IMR-90 (cell line): ENCODE data around the gene RGS5. TPM values are rescaled to one million over a fixed set of nuclear protein-coding genes. Genes with fewer than 3 reads are reported as not detected.

Source experiments
- ATAC-seq: fragments of 200-7000 bp; cut with Tn5 transposase; 2 replicates; pipeline ENCODE4 v1.9.1; 2020; ENCODE audit warnings: low read depth, mild to moderate bottlenecking, moderate library complexity
- BruUV-seq: library from RNA; stranded (reverse); fragments of 400-500 nt; replicated peaks from 2 replicates; lab custom pipeline; 2021; lab: Mats Ljungman, UMichigan
- CTCF ChIA-PET: fragments of 300-600 bp; formaldehyde crosslinking; extraction: SDS; loops from one replicate; lab custom pipeline; 2021; ENCODE audit warnings: antibody characterized with exemption; lab: Yijun Ruan, JAX
- POLR2A ChIA-PET: fragments of 300-600 bp; sonication (Branson Sonifier 250); formaldehyde crosslinking; loops from one replicate; lab custom pipeline; 2022; ENCODE audit warnings: antibody characterized with exemption; ENCODE audit not compliant: unreplicated experiment; lab: Charles Lee
- DNase-seq: peaks from one replicate; pipeline ENCODE4 v3.0.0; 2013
- H2AFZ ChIP-seq: replicated peaks from 2 replicates; pipeline ENCODE3; 2013; ENCODE audit warnings: low read length, mild to moderate bottlenecking; ENCODE audit not compliant: poor library complexity
- H2AK5ac ChIP-seq: 2 replicates; pipeline ENCODE4 v1.6.1; 2013; ENCODE audit warnings: low read depth, low read length, inconsistent platforms
- H2AK9ac ChIP-seq: replicated peaks from 2 replicates; pipeline ENCODE3; 2013; ENCODE audit warnings: mild to moderate bottlenecking, low read depth, low read length, moderate library complexity; ENCODE audit not compliant: poor library complexity
- H2BK120ac ChIP-seq: 2 replicates; pipeline ENCODE4 v1.6.1; 2013; ENCODE audit warnings: low read depth, low read length, inconsistent platforms
- H2BK15ac ChIP-seq: 3 replicates; pipeline ENCODE4 v1.6.1; 2013; ENCODE audit warnings: low read depth, low read length, inconsistent platforms
- H2BK20ac ChIP-seq: 2 replicates; pipeline ENCODE4 v1.6.1; 2013; ENCODE audit warnings: low read depth, mild to moderate bottlenecking, inconsistent platforms, low read length, moderate library complexity
- H2BK5ac ChIP-seq: 2 replicates; pipeline ENCODE4 v1.6.1; 2013; ENCODE audit warnings: mild to moderate bottlenecking, low read depth, low read length, inconsistent platforms; ENCODE audit not compliant: poor library complexity, severe bottlenecking
- H3K14ac ChIP-seq: replicated peaks from 2 replicates; pipeline ENCODE4 v1.6.1; 2013; ENCODE audit warnings: low read depth, low read length, inconsistent platforms
- H3K18ac ChIP-seq: 2 replicates; pipeline ENCODE4 v1.6.1; 2013; ENCODE audit warnings: low read depth, low read length, control low read depth
- H3K23ac ChIP-seq: 2 replicates; pipeline ENCODE4 v1.6.1; 2013; ENCODE audit warnings: low read depth, low read length, inconsistent platforms
- H3K27ac ChIP-seq: 2 replicates; pipeline ENCODE4 v1.5.1; 2013; ENCODE audit warnings: mild to moderate bottlenecking, control low read depth, low read length; ENCODE audit not compliant: insufficient read depth
- H3K27me3 ChIP-seq: 2 replicates; pipeline ENCODE4 v1.6.1; 2013; ENCODE audit warnings: low read length; ENCODE audit not compliant: control insufficient read depth, insufficient read depth
- H3K36me3 ChIP-seq: 2 replicates; pipeline ENCODE4 v1.6.1; 2013; ENCODE audit warnings: low read length, mixed read lengths; ENCODE audit not compliant: control insufficient read depth, insufficient read depth
- H3K4ac ChIP-seq: 2 replicates; pipeline ENCODE4 v1.6.1; 2013; ENCODE audit warnings: low read depth, low read length, inconsistent platforms
- H3K4me1 ChIP-seq: 2 replicates; pipeline ENCODE4 v1.6.1; 2013; ENCODE audit warnings: low read length, mixed read lengths; ENCODE audit not compliant: control insufficient read depth, insufficient read depth
- H3K4me2 ChIP-seq: 2 replicates; pipeline ENCODE4 v1.6.1; 2013; ENCODE audit warnings: low read depth, mild to moderate bottlenecking, control low read depth, low read length, moderate library complexity
- H3K4me3 ChIP-seq: 2 replicates; pipeline ENCODE4 v1.5.1; 2013; ENCODE audit warnings: low read depth, mild to moderate bottlenecking, control low read depth, low read length, moderate library complexity; ENCODE audit not compliant: insufficient read depth
- H3K56ac ChIP-seq: 2 replicates; pipeline ENCODE4 v1.6.1; 2013; ENCODE audit warnings: low read length, inconsistent platforms; ENCODE audit not compliant: insufficient read depth; ENCODE audit errors: extremely low read depth
- H3K79me1 ChIP-seq, 2 experiments: 2 replicates each; pipeline ENCODE4 v1.6.1; 2013; ENCODE audit warnings: low read length in 2 of 2, inconsistent platforms in 1 of 2, low read depth in 1 of 2
- H3K9ac ChIP-seq: 2 replicates; pipeline ENCODE4 v1.6.1; 2013; ENCODE audit warnings: low read depth, low read length, control low read depth
- H3K9me1 ChIP-seq: 2 replicates; pipeline ENCODE4 v1.6.1; 2013; ENCODE audit warnings: low read length, inconsistent platforms; ENCODE audit not compliant: insufficient read depth
- H3K9me3 ChIP-seq: 2 replicates; pipeline ENCODE4 v1.6.1; 2013; ENCODE audit warnings: low read length; ENCODE audit not compliant: control insufficient read depth, insufficient read depth
- H4K20me1 ChIP-seq: 2 replicates; pipeline ENCODE4 v1.6.1; 2013; ENCODE audit warnings: low read length, inconsistent platforms; ENCODE audit not compliant: insufficient read depth
- H4K5ac ChIP-seq: 2 replicates; pipeline ENCODE4 v1.6.1; 2013; ENCODE audit warnings: mild to moderate bottlenecking, low read depth, low read length, control low read depth
- H4K8ac ChIP-seq, 2 experiments: 2 replicates each; pipeline ENCODE4 v1.6.1; 2013; ENCODE audit warnings: low read depth in 2 of 2, low read length in 2 of 2, control low read depth in 1 of 2, inconsistent platforms in 1 of 2
- H4K91ac ChIP-seq: 2 replicates; pipeline ENCODE4 v1.6.1; 2013; ENCODE audit warnings: low read depth, low read length, inconsistent platforms; ENCODE audit not compliant: insufficient read depth
- CEBPB ChIP-seq: IDR thresholded peaks from 2 replicates; pipeline ENCODE4 v1.6.1; 2012; ENCODE audit warnings: low read depth, low read length, improper control_type of control experiment
- CHD1 ChIP-seq: IDR thresholded peaks from 2 replicates; pipeline ENCODE4 v1.6.1; 2012; ENCODE audit warnings: low read depth, low read length, improper control_type of control experiment
- CTCF ChIP-seq: conservative IDR thresholded peaks from 2 replicates; pipeline ENCODE4 v1.5.1; 2012; ENCODE audit warnings: mild to moderate bottlenecking, low read depth, low read length, improper control_type of control experiment
- ELK1 ChIP-seq: fragments of 150-350 bp; IDR thresholded peaks from 2 replicates; pipeline ENCODE4 v1.6.1; 2016; ENCODE audit warnings: low read depth, mild to moderate bottlenecking, low read length, moderate library complexity, borderline replicate concordance
- FOS ChIP-seq: fragments of 150-350 bp; IDR thresholded peaks from 2 replicates; pipeline ENCODE4 v1.6.1; 2016; ENCODE audit warnings: low read depth, low read length
- MAFK ChIP-seq: IDR thresholded peaks from 2 replicates; pipeline ENCODE4 v1.6.1; 2012; ENCODE audit warnings: low read depth, low read length, improper control_type of control experiment
- MAZ ChIP-seq: IDR thresholded peaks from 2 replicates; pipeline ENCODE4 v1.6.1; 2012; ENCODE audit warnings: low read depth, mild to moderate bottlenecking, low read length, improper control_type of control experiment, moderate library complexity, borderline replicate concordance
- MXI1 ChIP-seq: IDR thresholded peaks from 2 replicates; pipeline ENCODE4 v1.6.1; 2012; ENCODE audit warnings: low read depth, mild to moderate bottlenecking, low read length, moderate library complexity, borderline replicate concordance
- NFE2L2 ChIP-seq: fragments of 150-350 bp; IDR thresholded peaks from 2 replicates; pipeline ENCODE4 v1.6.1; 2016; ENCODE audit warnings: low read depth, mild to moderate bottlenecking, low read length
- RAD21 ChIP-seq: IDR thresholded peaks from 2 replicates; pipeline ENCODE4 v1.6.1; 2012; ENCODE audit warnings: low read length, improper control_type of control experiment
- RCOR1 ChIP-seq: IDR thresholded peaks from 2 replicates; pipeline ENCODE4 v1.6.1; 2012; ENCODE audit warnings: mild to moderate bottlenecking, low read length, improper control_type of control experiment; ENCODE audit not compliant: insufficient replicate concordance
- RFX5 ChIP-seq: IDR thresholded peaks from 2 replicates; pipeline ENCODE4 v1.8.0; 2012; ENCODE audit warnings: low read depth, mild to moderate bottlenecking, low read length, moderate library complexity
- SMC3 ChIP-seq: fragments of 150-350 bp; IDR thresholded peaks from 2 replicates; pipeline ENCODE4 v1.6.1; 2016; ENCODE audit warnings: low read depth, mild to moderate bottlenecking, antibody characterized with exemption, low read length, moderate library complexity
- WGBS, 2 experiments: methylation state at CpG; one replicate each; pipeline versions ENCODE4 v1.1.5 to v1.1.7; 2013; ENCODE audit warnings: missing lambda C conversion rate in 2 of 2; ENCODE audit not compliant: insufficient read length in 1 of 2; ENCODE audit errors: extremely low coverage in 2 of 2; 5-methylcytosine and 5-hydroxymethylcytosine counted together
- dilution Hi-C: fragments of 300-500 bp; cut with HindIII; formaldehyde crosslinking; loops from one replicate; pipeline ENCODE4 v1.14.3; 2018; ENCODE audit warnings: low sequenced_read_pairs; ENCODE audit not compliant: unreplicated experiment
- in situ Hi-C: fragments of 300-500 bp; cut with MboI; formaldehyde crosslinking; loops from 3 replicates; pipeline ENCODE4 v1.14.3; 2019; ENCODE audit warnings: low sequenced_read_pairs, inconsistent platforms, mixed read lengths
- intact Hi-C: fragments of 100-400 bp; cut with micrococcal nuclease; formaldehyde crosslinking; loops from 2 replicates; pipeline ENCODE4 v1.10.0; 2022
- polyA plus RNA-seq, 3 experiments: library from polyadenylated mRNA; depleted of rRNA; stranded (reverse); fragments of >200 nt; gene quantifications; 2 replicates each; pipeline ENCODE4 v1.2.3, GENCODE V29; 2012; ENCODE audit warnings: low replicate concordance in 1 of 3
- total RNA-seq: library from RNA; depleted of rRNA; stranded (reverse); fragments of >200 nt; gene quantifications from 2 replicates; pipeline ENCODE4 v1.2.3, GENCODE V29; 2012

The RGS5 gene
- total and polyA plus RNA-seq, 2 of the 4 experiments (the other 2 are of a cell fraction): 21.4 to 40.0 TPM

- dilution Hi-C loops: no loop called here
Measured at GRCh38 chr1:163147019-163147418, 55.7 kb downstream of the RGS5 start.

More at GRCh38 chr1:163147019-163147418, 55.7 kb downstream of the RGS5 start:
- H4K8ac ChIP-seq: no peak overlapping the region
- no peak overlapping the region for H3K56ac ChIP-seq
- no peak overlapping the region for H2AK9ac ChIP-seq
- ChIA-PET CTCF (no interaction called here), POLR2A (no interaction called here)
- no peaks in the 10 kb centered on the region for H3K9me3 ChIP-seq
- H2BK20ac ChIP-seq: no peak overlapping the region
- no peak for TF ChIP-seq ELK1
- no peak for TF ChIP-seq CHD1
- no peak for TF ChIP-seq RCOR1
- no peak for TF ChIP-seq CTCF
- no peak for TF ChIP-seq RFX5
- no peak for TF ChIP-seq SMC3
- no peak for TF ChIP-seq RAD21
- TF ChIP-seq NFE2L2: no peak
- TF ChIP-seq MXI1: no peak
- TF ChIP-seq MAZ: no peak
- no peak for TF ChIP-seq MAFK
- no peak for TF ChIP-seq FOS
- TF ChIP-seq CEBPB: no peak
- no CpG with 5 or more reads among the region's 3 CpGs for WGBS, 2 experiments
- no peak overlapping the region for H3K4ac ChIP-seq
- BruUV-seq: no TSS peak
- no peak overlapping the region for H3K9ac ChIP-seq
- H2AFZ ChIP-seq: no peak overlapping the region
- in situ Hi-C loops (no loop called here), intact Hi-C loops (no loop called here)
- H3K79me1 ChIP-seq: no peaks in the 10 kb centered on the region
- no peak overlapping the region for H2BK15ac ChIP-seq
- no peak overlapping the region for H4K5ac ChIP-seq
- no peak overlapping the region for H4K91ac ChIP-seq
- no peak overlapping the region for H3K4me3 ChIP-seq
- no peak overlapping the region for H2AK5ac ChIP-seq
- H4K20me1 ChIP-seq: no peaks in the 10 kb centered on the region
- no peak overlapping the region for H3K23ac ChIP-seq
- H3K36me3 ChIP-seq: no peaks in the 10 kb centered on the region
- no peak overlapping the region for H2BK5ac ChIP-seq
- no peak overlapping the region for H2BK120ac ChIP-seq
- H3K14ac ChIP-seq: no peak overlapping the region
- no peak overlapping the region for H3K18ac ChIP-seq
- 0 out of 2 replicates have a peak, but pooled peaks cover 2% of the 10 kb centered on the region for H3K9me1 ChIP-seq
- no peaks in the 10 kb centered on the region for H3K27me3 ChIP-seq
- ATAC-seq (no peak), DNase-seq (no peak)
- no peak overlapping the region for H3K27ac ChIP-seq
- no peak overlapping the region for H3K4me2 ChIP-seq
- no peaks in the 10 kb centered on the region for H3K4me1 ChIP-seq
